Heart left ventricle (tissue), 13 donors: Measurements from ENCODE around the gene LUZP2.

Experiments
- POLR2A ChIP-seq, 2 donors: fragments of 450-650 bp; IDR thresholded peaks; one replicate each; pipeline ENCODE4 v1.6.1; 2017; ENCODE audit warnings: antibody characterized with exemption in 2 of 2, mild to moderate bottlenecking in 2 of 2, moderate library complexity in 2 of 2
- TF ChIP-seq, protein P1 (sequence below), 12 donors: fragments of 200-600 bp; sonication (generic) in 4 of 12; IDR thresholded peaks; one replicate each; pipeline versions ENCODE4 v1.5.0 to v1.8.0; 2018 to 2022; ENCODE audit warnings: antibody characterized with exemption in 12 of 12, mild to moderate bottlenecking in 5 of 12
- donor health status: ischemic (EF 13 %, LVEDD 7.1; RV severe dilation, severe dysfunction).
- donor health status: DM: no; HTN: yes; CAD: no.
- donor health status: DM: no; HTN: no; CAD: no.
- donor health status: ischemic (EF 25% LVEDD 6.9; RV normal size, moderate dysfunction).
- donor health status: ischemic (EF 25% LVEDD 5.7; RV mildly dilated, moderate dysfunction).
- donor health status: ischemic (EF 35%, LVEDD 5.7; RV mildly dilated, moderate dysfunction).
- donor health status: nonischemic (EF 11% LVEDD 7.7; RV severe dilation, severe dysfunction).
- donor health status: DM: yes; HTN: yes; CAD: no.
- donor health status: PGD.
- donor health status: ischemic (EF 29% LVEDD 5.4; RV normal size, mild dysfunction).
- donor health status: nonischemic (EF 23%, LVEDD 6.1; RV moderate dilation, normal function).

DNA sequence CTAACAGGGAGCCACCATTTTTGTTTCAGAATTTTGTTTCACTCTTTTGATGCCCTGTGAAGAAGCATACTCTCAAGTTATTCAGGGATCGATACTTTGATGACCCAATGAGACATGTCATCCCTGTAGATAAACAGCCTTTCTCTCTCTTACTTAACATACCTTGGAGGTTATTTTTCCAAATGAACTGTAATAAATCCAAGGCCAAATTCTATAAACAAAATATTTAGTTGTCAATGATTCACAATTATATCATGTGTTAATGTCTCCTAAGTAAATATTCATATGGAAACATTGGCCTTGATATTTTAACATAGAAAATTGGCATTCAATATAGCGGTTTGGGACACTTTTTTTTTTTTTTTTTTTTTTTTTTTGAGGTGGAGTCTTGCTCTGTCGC is 97.5 kb downstream of the LUZP2 start:
- TF ChIP-seq POLR2A (IDR thresholded peaks at IDR 0.05), result no peak
- TF ChIP-seq, protein P1, sequence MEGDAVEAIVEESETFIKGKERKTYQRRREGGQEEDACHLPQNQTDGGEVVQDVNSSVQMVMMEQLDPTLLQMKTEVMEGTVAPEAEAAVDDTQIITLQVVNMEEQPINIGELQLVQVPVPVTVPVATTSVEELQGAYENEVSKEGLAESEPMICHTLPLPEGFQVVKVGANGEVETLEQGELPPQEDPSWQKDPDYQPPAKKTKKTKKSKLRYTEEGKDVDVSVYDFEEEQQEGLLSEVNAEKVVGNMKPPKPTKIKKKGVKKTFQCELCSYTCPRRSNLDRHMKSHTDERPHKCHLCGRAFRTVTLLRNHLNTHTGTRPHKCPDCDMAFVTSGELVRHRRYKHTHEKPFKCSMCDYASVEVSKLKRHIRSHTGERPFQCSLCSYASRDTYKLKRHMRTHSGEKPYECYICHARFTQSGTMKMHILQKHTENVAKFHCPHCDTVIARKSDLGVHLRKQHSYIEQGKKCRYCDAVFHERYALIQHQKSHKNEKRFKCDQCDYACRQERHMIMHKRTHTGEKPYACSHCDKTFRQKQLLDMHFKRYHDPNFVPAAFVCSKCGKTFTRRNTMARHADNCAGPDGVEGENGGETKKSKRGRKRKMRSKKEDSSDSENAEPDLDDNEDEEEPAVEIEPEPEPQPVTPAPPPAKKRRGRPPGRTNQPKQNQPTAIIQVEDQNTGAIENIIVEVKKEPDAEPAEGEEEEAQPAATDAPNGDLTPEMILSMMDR (IDR thresholded peaks at IDR 0.05), result no peak
